K562 (cell line): Measurements from ENCODE around the gene CACNA1C. TPM values are rescaled to one million over a fixed set of nuclear protein-coding genes. Genes with fewer than 3 reads are reported as not detected.
A peak's percentile ranks its signal among the peaks of the same experiment; 100 is the strongest.

Experiments
- ATAC-seq: fragments of 200-7000 bp; cut with Tn5 transposase; 3 replicates; pipeline ENCODE4 v1.9.1; 2020; ENCODE audit warnings: moderate library complexity
- BruUV-seq: library from RNA; stranded (reverse); fragments of 400-500 nt; replicated peaks from 2 replicates; lab custom pipeline; 2021; lab: Mats Ljungman, UMichigan
- CTCF ChIA-PET: fragments of 300-600 bp; formaldehyde crosslinking; extraction: SDS; loops from one replicate; lab custom pipeline; 2021; ENCODE audit warnings: low intra/inter-chr PET ratio; lab: Yijun Ruan, JAX
- POLR2A ChIA-PET: fragments of 300-600, 350-650 bp; sonication (Branson Sonifier 250); formaldehyde crosslinking; extraction: SDS; loops from one replicate; lab custom pipeline; 2021; ENCODE audit warnings: antibody characterized with exemption, inconsistent platforms; lab: Yijun Ruan, JAX
- DNase-seq, 4 experiments: peaks; one replicate each; pipeline versions ENCODE4 v3.0.0 to v3.0.0-alpha.2; 2011 to 2018; ENCODE audit warnings: low spot score in 3 of 4, mixed read lengths in 3 of 4; ENCODE audit errors: extremely low read depth in 1 of 4
- FAIRE-seq: peaks from 2 replicates; lab custom pipeline; 2011; peaks lifted over from hg19 to GRCh38; lab: Jason Lieb, UNC
- H2AFZ ChIP-seq: 2 replicates; pipeline ENCODE4 v1.6.0; 2011; ENCODE audit warnings: low read depth, low read length, control low read depth, inconsistent platforms
- H3K27ac ChIP-seq: fragments of 200-600 bp; 3 replicates; pipeline ENCODE4 v1.8.0; 2011; ENCODE audit warnings: low read depth, mild to moderate bottlenecking, control low read depth, inconsistent platforms, low read length, moderate library complexity, mixed read lengths; ENCODE audit errors: extremely low read depth
- H3K27me3 ChIP-seq, 2 experiments: fragments of 300-600 bp in 1 of 2; 2 replicates in 1 of 2; 3 replicates in 1 of 2; pipeline versions ENCODE4 v1.6.0 to v1.8.0; 2011; ENCODE audit warnings: inconsistent platforms in 2 of 2, low read length in 2 of 2, mild to moderate bottlenecking in 1 of 2, mixed read lengths in 1 of 2, moderate library complexity in 1 of 2; ENCODE audit not compliant: control insufficient read depth in 2 of 2, insufficient read depth in 2 of 2
- H3K36me3 ChIP-seq: fragments of 300-600 bp; 3 replicates; pipeline ENCODE4 v1.8.0; 2011; ENCODE audit warnings: mild to moderate bottlenecking, low read length, inconsistent platforms; ENCODE audit not compliant: control insufficient read depth, insufficient read depth
- H3K4me1 ChIP-seq, 2 experiments: fragments of 200-600 bp in 1 of 2; replicated peaks in 1 of 2; 2 replicates in 1 of 2; 3 replicates in 1 of 2; pipeline versions ENCODE4 v1.5.1 to v1.8.0; 2011; ENCODE audit warnings: inconsistent platforms in 2 of 2, low read length in 2 of 2, mild to moderate bottlenecking in 1 of 2, mixed read lengths in 1 of 2, moderate library complexity in 1 of 2; ENCODE audit not compliant: control insufficient read depth in 2 of 2, insufficient read depth in 2 of 2
- H3K4me2 ChIP-seq: 2 replicates; pipeline ENCODE4 v1.6.1; 2011; ENCODE audit warnings: low read length, control low read depth, inconsistent platforms, mixed read lengths; ENCODE audit not compliant: insufficient read depth
- H3K4me3 ChIP-seq: fragments of 200-600 bp; sonication (generic), shearing (Covaris generic); 2 replicates; pipeline ENCODE4 v1.5.1; 2016; ENCODE audit warnings: control low read depth, inconsistent platforms
- H3K79me2 ChIP-seq: fragments of 200-600 bp; 3 replicates; pipeline ENCODE4 v1.8.0; 2011; ENCODE audit warnings: low read length, inconsistent platforms; ENCODE audit not compliant: control insufficient read depth, insufficient read depth
- H3K9ac ChIP-seq, 2 experiments: 2 replicates each; pipeline versions ENCODE4 v1.6.0 to v1.6.1; 2011; ENCODE audit warnings: low read depth in 2 of 2, low read length in 2 of 2, control low read depth in 1 of 2, inconsistent platforms in 1 of 2, mild to moderate bottlenecking in 1 of 2, mixed read lengths in 1 of 2; ENCODE audit not compliant: insufficient read depth in 1 of 2
- H3K9me1 ChIP-seq: one replicate; pipeline ENCODE4 v1.6.0; 2011; ENCODE audit warnings: inconsistent platforms, mild to moderate bottlenecking, low read length, moderate library complexity; ENCODE audit not compliant: control insufficient read depth, insufficient read depth
- H3K9me3 ChIP-seq: replicated peaks from 2 replicates; pipeline ENCODE4 v1.5.1; 2011; ENCODE audit warnings: low read depth, low read length, inconsistent platforms; ENCODE audit not compliant: control insufficient read depth, insufficient read depth
- H4K20me1 ChIP-seq: replicated peaks from 2 replicates; pipeline ENCODE4 v1.6.1; 2011; ENCODE audit warnings: low read length, inconsistent platforms, mixed read lengths; ENCODE audit not compliant: control insufficient read depth, insufficient read depth
- ATF3 ChIP-seq, 2 experiments: fragments of 450-650 bp in 1 of 2; sonication (generic) in 1 of 2; formaldehyde crosslinking in 1 of 2; IDR thresholded peaks in 1 of 2; conservative IDR thresholded peaks in 1 of 2; 2 replicates each; pipeline versions ENCODE4 v1.6.1 to v1.8.1; 2016 to 2023; ENCODE audit warnings: mild to moderate bottlenecking in 2 of 2, moderate library complexity in 2 of 2, inconsistent platforms in 1 of 2, missing genetic modification reagents in 1 of 2
- PHB2 ChIP-seq: fragments of 450-650 bp; IDR thresholded peaks from 2 replicates; pipeline ENCODE4 v1.6.1; 2017; ENCODE audit warnings: low read depth
- TEAD1 ChIP-seq, 2 experiments: fragments of 450-650 bp in 1 of 2; sonication (generic) in 1 of 2; formaldehyde crosslinking; IDR thresholded peaks; 2 replicates each; pipeline versions ENCODE4 v1.4.0 to v1.8.0; 2020 to 2022; ENCODE audit warnings: mild to moderate bottlenecking in 2 of 2, missing genetic modification reagents in 1 of 2
- VEZF1 ChIP-seq: fragments of 200-800 bp; sonication (Bioruptor generic); IDR thresholded peaks from 2 replicates; pipeline ENCODE4 v1.6.1; 2017; ENCODE audit warnings: missing genetic modification characterization, missing compliant biosample characterization
- WGBS: fragments of 100-300 bp; shearing (Covaris generic); methylation state at CpG from one replicate; pipeline ENCODE4 v1.1.6; 2016; ENCODE audit warnings: low coverage, mixed read lengths; ENCODE audit not compliant: insufficient coverage; ENCODE audit errors: missing lambda C conversion rate; 5-methylcytosine and 5-hydroxymethylcytosine counted together
- in situ Hi-C: fragments of 300-500 bp; cut with MboI; formaldehyde crosslinking; loops from 4 replicates; pipeline ENCODE4 v1.15.0; 2018; ENCODE audit warnings: inconsistent platforms, mixed read lengths
- intact Hi-C: fragments of 100-400 bp; cut with micrococcal nuclease; formaldehyde crosslinking; loops from 2 replicates; pipeline ENCODE4 v1.14.2; 2022
- polyA plus RNA-seq, 8 experiments: library from polyadenylated mRNA; depleted of rRNA in 4 of 8; stranded (reverse) in 5 of 8; unstranded in 3 of 8; fragments of >200 nt; fragmentation: Nextera tagmentation in 2 of 8; fragmentation: Illumina TruSeq in 1 of 8; extraction: Ambion mirVana in 2 of 8; extraction: Trizol in 1 of 8; gene quantifications; 2 replicates each; pipeline versions ENCODE4 v1.2.1 to v1.2.3, GENCODE V29; 2011 to 2014; ENCODE audit warnings: inconsistent platforms in 1 of 8, missing spikeins in 1 of 8
- total RNA-seq, 7 experiments: library from RNA; depleted of rRNA in 6 of 7; stranded (reverse); fragments of >200 nt in 6 of 7; fragmentation: Illumina TruSeq in 2 of 7; extraction: Trizol in 2 of 7; gene quantifications; 2 replicates each; pipeline versions ENCODE4 v1.2.1 to v1.2.3, GENCODE V29; 2011 to 2021; ENCODE audit warnings: low replicate concordance in 1 of 7

The CACNA1C gene
- total and polyA plus RNA-seq, 9 of the 15 experiments (the other 6 are each of a cell fraction or from before 2014, with no cell fraction given), result not detected

GRCh38 chr12:2467447-2468195, 414.8 kb downstream of the CACNA1C start:
- TF ChIP-seq TEAD1 (CRISPR knock-in tag; IDR thresholded peaks at IDR 0.05) (no peak), VEZF1 (CRISPR knock-in tag) (no peak)
- POLR2A ChIA-PET, result no interaction called here
- no peak for FAIRE-seq

GRCh38 chr12:2475984-2476383, 423.2 kb downstream of the CACNA1C start:
- in situ Hi-C loops (no loop called here), intact Hi-C loops (no loop called here)
- no peaks in the 10 kb centered on the region; a peak in 2 of 5 replicates for H3K27me3 ChIP-seq

More at GRCh38 chr12:2467447-2468195, 414.8 kb downstream of the CACNA1C start:
- no peak overlapping the region for H3K4me3 ChIP-seq
- DNase-seq (no peak), ATAC-seq (no peak)
- H3K9me3 ChIP-seq, result no peaks in the 10 kb centered on the region
- intact Hi-C loops (no loop called here), in situ Hi-C loops (no loop called here)
- H3K4me2 ChIP-seq, result no peak overlapping the region
- H4K20me1 ChIP-seq, result no peaks in the 10 kb centered on the region; the same call in 1 of the 2 replicates
- no peak overlapping the region for H3K9ac ChIP-seq
- 0% methylated on average over 8 of the region's 17 CpGs for WGBS
- H3K36me3 ChIP-seq, result no peaks in the 10 kb centered on the region
- H3K27me3 ChIP-seq, result peaks cover 3 to 17% of the 10 kb centered on the region in 2 experiments; a peak in 4 of 5 replicates
- H3K9me1 ChIP-seq, result no peaks in the 10 kb centered on the region
- H3K79me2 ChIP-seq, result no peaks in the 10 kb centered on the region
- H2AFZ ChIP-seq, result no peak overlapping the region
- H3K27ac ChIP-seq, result no peak overlapping the region
- BruUV-seq, result no TSS peak
- H3K4me1 ChIP-seq, result no peaks in the 10 kb centered on the region
- CTCF ChIA-PET, result no interaction called here

More at GRCh38 chr12:2475984-2476383, 423.2 kb downstream of the CACNA1C start:
- ChIA-PET POLR2A (no interaction called here), CTCF (no interaction called here)
- H2AFZ ChIP-seq, result no peak overlapping the region
- H3K9me1 ChIP-seq, result no peaks in the 10 kb centered on the region
- no TSS peak for BruUV-seq
- no peak for FAIRE-seq
- no peaks in the 10 kb centered on the region for H3K79me2 ChIP-seq
- no peaks in the 10 kb centered on the region for H3K9me3 ChIP-seq
- no peaks in the 10 kb centered on the region for H3K4me1 ChIP-seq
- no peaks in the 10 kb centered on the region for H4K20me1 ChIP-seq
- ATAC-seq, result no peak
- no peak overlapping the region for H3K4me2 ChIP-seq
- no peaks in the 10 kb centered on the region for H3K36me3 ChIP-seq
- WGBS, result 0% methylated on average over 5 of the region's 5 CpGs
- TF ChIP-seq PHB2 (no peak), ATF3 (IDR thresholded peaks at IDR 0.05) (0 out of 2 replicates have a peak, but pooled peaks have one; percentile 9), ATF3 (CRISPR knock-in tag; conservative IDR thresholded peaks at IDR 0.05) (no peak)
- no peak overlapping the region for H3K9ac ChIP-seq
- DNase-seq, result no peak
- no peak overlapping the region for H3K27ac ChIP-seq
- H3K4me3 ChIP-seq, result no peak overlapping the region
